ENCODE results near the gene DNAH6. TPM values are rescaled to one million over a fixed set of nuclear protein-coding genes. Genes with fewer than 3 reads are reported as not detected.

DNAH6 gene
- total RNA-seq, 1 donor from 2014 or later = 0.14 TPM

GRCh38 chr2:84793641-84794040 is 277.3 kb downstream of the DNAH6 start:
- Histone ChIP-seq H3K27me3 (ENCODE audit: low read depth) (no peaks in the 10 kb centered on the region), H3K4me1 (peaks cover 7% of the 10 kb centered on the region), H3K4me3 (no peak overlapping the region), H3K9me3 (replicated peaks) (no peaks in the 10 kb centered on the region), H3K36me3 (no peaks in the 10 kb centered on the region), H3K27ac (replicated peaks) (no peak overlapping the region)
- DNase-seq = no peak
- no peak for TF ChIP-seq CTCF (IDR thresholded peaks at IDR 0.05; ENCODE audit: borderline replicate concordance)
- intact Hi-C loops (cut with micrococcal nuclease) = no loop called here

GRCh38 chr2:84796798-84797197 is 280.5 kb downstream of the DNAH6 start:
- Histone ChIP-seq H3K36me3 (no peaks in the 10 kb centered on the region), H3K27ac (replicated peaks) (no peak overlapping the region), H3K4me1 (no peaks in the 10 kb centered on the region), H3K9me3 (replicated peaks) (no peaks in the 10 kb centered on the region), H3K27me3 (ENCODE audit: low read depth) (no peaks in the 10 kb centered on the region), H3K4me3 (no peak overlapping the region)
- no peak for DNase-seq
- TF ChIP-seq CTCF (IDR thresholded peaks at IDR 0.05; ENCODE audit: borderline replicate concordance) = no peak
- intact Hi-C loops (cut with micrococcal nuclease) = no loop called here

GRCh38 chr2:84797271-84797670 is 281.0 kb downstream of the DNAH6 start:
- Histone ChIP-seq H3K36me3 (no peaks in the 10 kb centered on the region), H3K4me1 (no peaks in the 10 kb centered on the region), H3K9me3 (replicated peaks) (no peaks in the 10 kb centered on the region), H3K27ac (replicated peaks) (no peak overlapping the region), H3K4me3 (no peak overlapping the region), H3K27me3 (ENCODE audit: low read depth) (no peaks in the 10 kb centered on the region)
- intact Hi-C loops (cut with micrococcal nuclease) = no loop called here
- TF ChIP-seq CTCF (IDR thresholded peaks at IDR 0.05; ENCODE audit: borderline replicate concordance) = no peak
- DNase-seq = no peak

- Histone ChIP-seq H3K9me3 (replicated peaks) (no peaks in the 10 kb centered on the region), H3K36me3 (no peaks in the 10 kb centered on the region), H3K4me1 (no peaks in the 10 kb centered on the region), H3K4me3 (no peak overlapping the region), H3K27ac (replicated peaks) (no peak overlapping the region), H3K27me3 (ENCODE audit: low read depth) (no peaks in the 10 kb centered on the region)
- no peak for TF ChIP-seq CTCF (IDR thresholded peaks at IDR 0.05; ENCODE audit: borderline replicate concordance)
- intact Hi-C loops (cut with micrococcal nuclease) = no loop called here
- DNase-seq = no peak
Measured at GRCh38 chr2:84799772-84800171, 283.5 kb downstream of the DNAH6 start.

GRCh38 chr2:84800194-84800805 is 284.0 kb downstream of the DNAH6 start:
- intact Hi-C loops (cut with micrococcal nuclease) = no loop called here
- no peak for TF ChIP-seq CTCF (IDR thresholded peaks at IDR 0.05; ENCODE audit: borderline replicate concordance)
- Histone ChIP-seq H3K27me3 (ENCODE audit: low read depth) (no peaks in the 10 kb centered on the region), H3K9me3 (replicated peaks) (no peaks in the 10 kb centered on the region), H3K4me3 (no peak overlapping the region), H3K36me3 (no peaks in the 10 kb centered on the region), H3K4me1 (no peaks in the 10 kb centered on the region), H3K27ac (replicated peaks) (no peak overlapping the region)
- no peak for DNase-seq
